ENCODE results near the gene DPH6.

DPH6 gene

GRCh38 chr15:35560870-35561269 lies 14.9 kb upstream of the DPH6 start:
- H3K4me1 ChIP-seq (ENCODE audit: control insufficient read depth, insufficient read depth, low read length) = no peaks in the 10 kb centered on the region
- no peaks in the 10 kb centered on the region for H3K27me3 ChIP-seq (ENCODE audit: control insufficient read depth, insufficient read depth, low read length, poor library complexity, severe bottlenecking)
- H3K4me3 ChIP-seq (ENCODE audit: insufficient read depth, low read depth, low read length) = no peak overlapping the region
- H3K36me3 ChIP-seq (ENCODE audit: control insufficient read depth, insufficient read depth, low read length) = no peaks in the 10 kb centered on the region
- H3K27ac ChIP-seq (ENCODE audit: insufficient read depth, low read depth, low read length, poor library complexity, severe bottlenecking) = no peak overlapping the region
- H3K9me3 ChIP-seq (ENCODE audit: control insufficient read depth, low read length) = no peaks in the 10 kb centered on the region
- WGBS, 2 experiments = 94 to 99% methylated on average over 2 of the region's 2 CpGs

DNA sequence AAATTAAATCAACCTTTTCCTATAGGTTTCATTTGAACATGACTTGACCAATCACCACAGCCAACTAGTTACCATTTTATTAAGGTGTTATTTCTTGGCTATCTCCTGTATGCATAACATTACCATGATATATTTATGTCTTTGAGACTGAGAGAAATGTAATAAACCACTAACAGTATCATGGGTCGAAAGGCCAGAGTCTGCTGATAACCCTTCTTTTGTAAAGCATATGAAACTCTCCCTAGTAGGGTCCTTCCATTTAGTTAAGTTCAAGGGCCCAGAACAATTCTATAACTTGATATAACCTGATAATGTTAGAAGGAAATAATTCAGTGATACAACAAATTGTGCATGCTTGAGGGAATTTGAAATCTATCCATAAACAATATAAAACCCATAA lies 14.3 kb upstream of the DPH6 start:
- 100% methylated on average over 1 of the region's 1 CpG for WGBS, 2 experiments
- H3K36me3 ChIP-seq (ENCODE audit: control insufficient read depth, insufficient read depth, low read length) = no peaks in the 10 kb centered on the region

GRCh38 chr15:35559683-35560082 lies 13.7 kb upstream of the DPH6 start:
- Histone ChIP-seq H3K27me3 (ENCODE audit: control insufficient read depth, insufficient read depth, low read length, poor library complexity, severe bottlenecking) (no peaks in the 10 kb centered on the region), H3K27ac (ENCODE audit: insufficient read depth, low read depth, low read length, poor library complexity, severe bottlenecking) (no peak overlapping the region), H3K36me3 (ENCODE audit: control insufficient read depth, insufficient read depth, low read length) (no peaks in the 10 kb centered on the region), H3K4me3 (ENCODE audit: insufficient read depth, low read depth, low read length) (no peak overlapping the region), H3K9me3 (ENCODE audit: control insufficient read depth, low read length) (no peaks in the 10 kb centered on the region), H3K4me1 (ENCODE audit: control insufficient read depth, insufficient read depth, low read length) (no peaks in the 10 kb centered on the region)
- WGBS, 2 experiments = 90 to 93% methylated on average over 1 of the region's 2 CpGs

More for the DNA sequence above, 14.3 kb upstream of the DPH6 start:
- no peaks in the 10 kb centered on the region for H3K27me3 ChIP-seq (ENCODE audit: control insufficient read depth, insufficient read depth, low read length, poor library complexity, severe bottlenecking)
- no peaks in the 10 kb centered on the region for H3K4me1 ChIP-seq (ENCODE audit: control insufficient read depth, insufficient read depth, low read length)
- H3K4me3 ChIP-seq (ENCODE audit: insufficient read depth, low read depth, low read length) = no peak overlapping the region
- H3K27ac ChIP-seq (ENCODE audit: insufficient read depth, low read depth, low read length, poor library complexity, severe bottlenecking) = no peak overlapping the region
- no peaks in the 10 kb centered on the region for H3K9me3 ChIP-seq (ENCODE audit: control insufficient read depth, low read length)

DNA sequence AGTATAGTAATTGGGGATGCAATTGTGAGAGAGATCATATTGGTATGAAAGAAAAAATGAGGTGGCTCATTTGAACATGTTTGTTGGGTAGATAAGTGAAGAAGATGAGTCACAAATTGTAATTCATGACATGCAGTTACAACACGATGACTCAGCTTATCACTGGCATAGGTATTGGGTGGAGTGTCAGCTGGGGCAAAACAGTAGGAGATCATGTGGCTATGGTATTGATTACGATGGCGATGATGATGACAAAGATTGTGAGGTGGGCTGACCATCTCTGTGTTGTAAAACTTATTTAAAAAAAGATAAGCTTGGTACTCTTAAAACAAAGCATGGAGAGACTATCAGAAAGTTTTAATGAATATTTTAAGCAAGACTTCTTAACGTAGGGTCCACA lies 11.6 kb upstream of the DPH6 start:
- Histone ChIP-seq H3K27ac (ENCODE audit: insufficient read depth, low read depth, low read length, poor library complexity, severe bottlenecking) (no peak overlapping the region), H3K4me1 (ENCODE audit: control insufficient read depth, insufficient read depth, low read length) (no peaks in the 10 kb centered on the region), H3K4me3 (ENCODE audit: insufficient read depth, low read depth, low read length) (no peak overlapping the region), H3K36me3 (ENCODE audit: control insufficient read depth, insufficient read depth, low read length) (no peaks in the 10 kb centered on the region), H3K27me3 (ENCODE audit: control insufficient read depth, insufficient read depth, low read length, poor library complexity, severe bottlenecking) (no peaks in the 10 kb centered on the region), H3K9me3 (ENCODE audit: control insufficient read depth, low read length) (no peaks in the 10 kb centered on the region)
- WGBS, 2 experiments = 91 to 96% methylated on average over 4 of the region's 4 CpGs

DNA sequence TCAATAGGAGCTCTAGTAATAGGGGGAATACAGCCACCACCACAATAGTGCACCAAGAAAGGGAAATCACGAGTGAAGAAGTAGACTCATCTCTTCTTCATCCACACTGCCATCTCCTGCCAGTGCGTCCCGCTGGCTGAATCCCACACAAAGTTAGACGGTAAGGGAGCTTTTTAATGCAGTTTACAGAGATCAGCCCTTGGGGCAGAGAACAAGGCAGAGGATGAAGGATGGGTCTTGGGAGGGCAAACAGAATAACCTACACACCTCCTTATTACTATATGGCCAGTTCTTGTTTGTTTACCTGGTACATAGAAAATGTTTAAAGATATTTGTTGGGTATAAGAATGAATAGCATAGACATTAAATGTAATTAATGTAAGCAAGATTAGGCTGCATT lies 11.0 kb upstream of the DPH6 start:
- Histone ChIP-seq H3K27me3 (ENCODE audit: control insufficient read depth, insufficient read depth, low read length, poor library complexity, severe bottlenecking) (no peaks in the 10 kb centered on the region), H3K36me3 (ENCODE audit: control insufficient read depth, insufficient read depth, low read length) (no peaks in the 10 kb centered on the region)
- WGBS, 2 experiments = 85 to 88% methylated on average over 4 of the region's 4 CpGs

DNA sequence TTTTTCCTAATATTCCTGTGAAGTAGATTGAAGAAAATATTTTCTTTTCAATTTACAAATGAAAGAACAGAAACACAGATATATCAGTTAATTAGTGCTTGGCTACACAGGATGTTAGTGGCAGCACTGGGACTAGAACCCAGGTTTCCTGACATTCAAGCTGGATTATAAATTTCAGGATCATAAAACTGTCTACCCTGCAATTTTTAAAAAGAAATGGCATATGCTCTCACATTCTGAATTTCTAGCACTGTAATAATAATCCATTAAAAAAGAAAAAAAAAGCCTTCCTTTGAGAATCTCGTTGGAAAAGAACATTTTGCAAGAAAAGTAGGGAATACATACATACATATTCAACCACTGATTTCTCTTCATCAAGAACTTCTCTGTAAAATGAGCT lies 9.3 kb upstream of the DPH6 start:
- H3K4me1 ChIP-seq (ENCODE audit: control insufficient read depth, insufficient read depth, low read length) = peaks cover 4% of the 10 kb centered on the region
- H3K36me3 ChIP-seq (ENCODE audit: control insufficient read depth, insufficient read depth, low read length) = no peaks in the 10 kb centered on the region
- no peak overlapping the region for H3K27ac ChIP-seq (ENCODE audit: insufficient read depth, low read depth, low read length, poor library complexity, severe bottlenecking)
- 80 to 100% methylated on average over 1 of the region's 1 CpG for WGBS, 2 experiments
- no peaks in the 10 kb centered on the region for H3K27me3 ChIP-seq (ENCODE audit: control insufficient read depth, insufficient read depth, low read length, poor library complexity, severe bottlenecking)
- H3K4me3 ChIP-seq (ENCODE audit: insufficient read depth, low read depth, low read length) = no peak overlapping the region
- H3K9me3 ChIP-seq (ENCODE audit: control insufficient read depth, low read length) = no peaks in the 10 kb centered on the region

More for the DNA sequence above, 11.0 kb upstream of the DPH6 start:
- Histone ChIP-seq H3K4me1 (ENCODE audit: control insufficient read depth, insufficient read depth, low read length) (no peaks in the 10 kb centered on the region), H3K27ac (ENCODE audit: insufficient read depth, low read depth, low read length, poor library complexity, severe bottlenecking) (no peak overlapping the region), H3K4me3 (ENCODE audit: insufficient read depth, low read depth, low read length) (no peak overlapping the region), H3K9me3 (ENCODE audit: control insufficient read depth, low read length) (no peaks in the 10 kb centered on the region)

- H3K27me3 ChIP-seq (ENCODE audit: control insufficient read depth, insufficient read depth, low read length, poor library complexity, severe bottlenecking) = no peaks in the 10 kb centered on the region
These were observed 5.0 kb upstream of the DPH6 start for GRCh38 chr15:35550957-35551356.

DNA sequence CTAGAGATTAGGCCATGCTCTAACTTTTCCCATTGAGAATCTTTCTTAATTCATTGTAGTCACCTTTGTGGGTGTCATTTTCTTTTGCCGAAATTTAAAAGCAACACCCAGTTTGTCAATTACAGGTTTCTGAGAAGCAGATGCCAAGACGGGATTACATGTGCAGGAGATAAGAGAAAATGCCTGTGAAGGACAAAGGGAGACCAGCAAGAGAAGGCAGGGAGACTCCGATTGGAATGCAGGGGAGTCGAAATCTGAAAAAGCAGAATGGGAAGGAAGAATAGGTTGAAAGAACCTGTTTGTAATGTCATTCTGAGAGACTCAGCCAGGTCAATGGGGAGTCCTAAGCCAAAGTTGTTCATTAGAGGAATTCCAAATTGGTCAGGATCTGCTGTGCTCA lies 3.6 kb upstream of the DPH6 start:
- Histone ChIP-seq H3K27me3 (ENCODE audit: control insufficient read depth, insufficient read depth, low read length, poor library complexity, severe bottlenecking) (no peaks in the 10 kb centered on the region), H3K36me3 (ENCODE audit: control insufficient read depth, insufficient read depth, low read length) (no peaks in the 10 kb centered on the region), H3K27ac (ENCODE audit: insufficient read depth, low read depth, low read length, poor library complexity, severe bottlenecking) (peak overlapping the region; percentile 53), H3K4me3 (ENCODE audit: insufficient read depth, low read depth, low read length) (no peak overlapping the region), H3K4me1 (ENCODE audit: control insufficient read depth, insufficient read depth, low read length) (peaks cover 24% of the 10 kb centered on the region), H3K9me3 (ENCODE audit: control insufficient read depth, low read length) (no peaks in the 10 kb centered on the region)
- WGBS, 2 experiments = 9 to 17% methylated on average over 4 of the region's 4 CpGs

More at GRCh38 chr15:35550957-35551356, 5.0 kb upstream of the DPH6 start:
- Histone ChIP-seq H3K9me3 (ENCODE audit: control insufficient read depth, low read length) (no peaks in the 10 kb centered on the region), H3K27ac (ENCODE audit: insufficient read depth, low read depth, low read length, poor library complexity, severe bottlenecking) (no peak overlapping the region), H3K36me3 (ENCODE audit: control insufficient read depth, insufficient read depth, low read length) (no peaks in the 10 kb centered on the region), H3K4me1 (ENCODE audit: control insufficient read depth, insufficient read depth, low read length) (peaks cover 24% of the 10 kb centered on the region), H3K4me3 (ENCODE audit: insufficient read depth, low read depth, low read length) (no peak overlapping the region)
- 92 to 93% methylated on average over 5 of the region's 5 CpGs for WGBS, 2 experiments

- no peaks in the 10 kb centered on the region for H3K9me3 ChIP-seq (ENCODE audit: control insufficient read depth, low read length)
- H3K27ac ChIP-seq (ENCODE audit: insufficient read depth, low read depth, low read length, poor library complexity, severe bottlenecking) = peak overlapping the region; percentile 58
- no peaks in the 10 kb centered on the region for H3K36me3 ChIP-seq (ENCODE audit: control insufficient read depth, insufficient read depth, low read length)
- H3K4me3 ChIP-seq (ENCODE audit: insufficient read depth, low read depth, low read length) = no peak overlapping the region
- 24 to 26% methylated on average over 2 of the region's 2 CpGs for WGBS, 2 experiments
- H3K27me3 ChIP-seq (ENCODE audit: control insufficient read depth, insufficient read depth, low read length, poor library complexity, severe bottlenecking) = no peaks in the 10 kb centered on the region
- peaks cover 24% of the 10 kb centered on the region for H3K4me1 ChIP-seq (ENCODE audit: control insufficient read depth, insufficient read depth, low read length)
These were observed 2.5 kb upstream of the DPH6 start for GRCh38 chr15:35548435-35548834.

- Histone ChIP-seq H3K4me3 (ENCODE audit: insufficient read depth, low read depth, low read length) (peak overlapping the region; percentile 14), H3K27ac (ENCODE audit: insufficient read depth, low read depth, low read length, poor library complexity, severe bottlenecking) (peak overlapping the region; percentile 58), H3K36me3 (ENCODE audit: control insufficient read depth, insufficient read depth, low read length) (no peaks in the 10 kb centered on the region), H3K4me1 (ENCODE audit: control insufficient read depth, insufficient read depth, low read length) (peaks cover 24% of the 10 kb centered on the region), H3K27me3 (ENCODE audit: control insufficient read depth, insufficient read depth, low read length, poor library complexity, severe bottlenecking) (no peaks in the 10 kb centered on the region), H3K9me3 (ENCODE audit: control insufficient read depth, low read length) (no peaks in the 10 kb centered on the region)
- WGBS, 2 experiments = 26 to 28% methylated on average over 11 of the region's 11 CpGs
These were observed 1.9 kb upstream of the DPH6 start for GRCh38 chr15:35547775-35548364.
